GM10266 (cell line): ENCODE measurements around the gene TUBB.
A peak's percentile ranks its signal among the peaks of the same experiment; 100 is the strongest.
"Not testable (repeated sequence)": the region's sequence is repeated elsewhere in the genome, so short reads cannot be mapped to it uniquely, and the experiment has no call there.

Experiments used
- DNase-seq: peaks from one replicate; pipeline ENCODE4 v3.0.0; 2012; ENCODE audit errors: extremely low spot score
- TF ChIP-seq, protein P1 (sequence below): IDR thresholded peaks from 2 replicates; pipeline ENCODE4 v1.5.1; 2012; ENCODE audit warnings: mild to moderate bottlenecking, low read depth; ENCODE audit not compliant: control insufficient read depth, insufficient read depth; ENCODE audit errors: missing control alignments

Gene TUBB

DNA sequence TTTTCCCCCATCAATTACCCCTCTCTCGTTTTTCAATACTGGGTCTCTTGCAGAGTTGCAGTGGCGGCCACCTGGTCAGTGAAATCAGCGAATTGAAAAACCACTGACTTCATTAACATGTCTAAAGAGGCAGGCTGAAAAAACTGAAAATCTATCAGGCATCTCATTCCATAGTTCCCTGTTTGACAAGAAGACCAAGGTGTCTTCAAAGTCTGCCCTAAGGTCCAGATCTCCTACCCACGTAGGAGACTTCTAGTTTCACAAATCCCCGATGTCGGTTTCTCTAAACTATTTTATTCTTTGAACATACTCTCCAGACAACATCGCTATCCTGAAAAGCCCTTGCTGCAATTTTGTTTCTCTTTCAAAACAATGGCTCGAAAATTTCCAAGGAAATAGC is 796 bp upstream of the TUBB start:
- TF ChIP-seq, protein P1, sequence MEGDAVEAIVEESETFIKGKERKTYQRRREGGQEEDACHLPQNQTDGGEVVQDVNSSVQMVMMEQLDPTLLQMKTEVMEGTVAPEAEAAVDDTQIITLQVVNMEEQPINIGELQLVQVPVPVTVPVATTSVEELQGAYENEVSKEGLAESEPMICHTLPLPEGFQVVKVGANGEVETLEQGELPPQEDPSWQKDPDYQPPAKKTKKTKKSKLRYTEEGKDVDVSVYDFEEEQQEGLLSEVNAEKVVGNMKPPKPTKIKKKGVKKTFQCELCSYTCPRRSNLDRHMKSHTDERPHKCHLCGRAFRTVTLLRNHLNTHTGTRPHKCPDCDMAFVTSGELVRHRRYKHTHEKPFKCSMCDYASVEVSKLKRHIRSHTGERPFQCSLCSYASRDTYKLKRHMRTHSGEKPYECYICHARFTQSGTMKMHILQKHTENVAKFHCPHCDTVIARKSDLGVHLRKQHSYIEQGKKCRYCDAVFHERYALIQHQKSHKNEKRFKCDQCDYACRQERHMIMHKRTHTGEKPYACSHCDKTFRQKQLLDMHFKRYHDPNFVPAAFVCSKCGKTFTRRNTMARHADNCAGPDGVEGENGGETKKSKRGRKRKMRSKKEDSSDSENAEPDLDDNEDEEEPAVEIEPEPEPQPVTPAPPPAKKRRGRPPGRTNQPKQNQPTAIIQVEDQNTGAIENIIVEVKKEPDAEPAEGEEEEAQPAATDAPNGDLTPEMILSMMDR, result no peak
- no peak for DNase-seq

DNA sequence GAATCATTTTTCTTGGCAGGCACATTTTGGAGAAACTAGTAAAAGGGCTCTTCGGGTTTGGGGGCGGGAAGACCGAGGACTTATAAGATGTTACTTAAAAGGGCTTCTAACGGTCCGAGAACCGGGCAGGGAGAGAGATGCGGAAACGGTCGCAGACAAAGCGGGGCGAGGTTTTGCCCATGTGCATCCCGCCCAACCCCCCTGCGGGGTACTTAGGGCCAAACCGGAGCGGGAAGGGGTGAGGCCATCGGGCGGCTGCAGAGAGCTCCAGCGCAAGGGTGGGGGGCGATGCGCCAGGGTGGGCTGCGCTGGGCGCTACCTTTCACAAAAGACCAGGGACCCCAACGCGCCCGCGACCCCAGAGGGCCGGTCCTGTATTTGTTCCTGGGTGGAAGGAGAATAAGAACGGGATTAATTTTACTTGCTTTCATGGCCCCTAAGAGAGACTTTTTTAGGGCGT is 616 bp downstream of the TUBB start:
- DNase-seq, result peak; percentile 53
- TF ChIP-seq, protein P1, result no peak

DNA sequence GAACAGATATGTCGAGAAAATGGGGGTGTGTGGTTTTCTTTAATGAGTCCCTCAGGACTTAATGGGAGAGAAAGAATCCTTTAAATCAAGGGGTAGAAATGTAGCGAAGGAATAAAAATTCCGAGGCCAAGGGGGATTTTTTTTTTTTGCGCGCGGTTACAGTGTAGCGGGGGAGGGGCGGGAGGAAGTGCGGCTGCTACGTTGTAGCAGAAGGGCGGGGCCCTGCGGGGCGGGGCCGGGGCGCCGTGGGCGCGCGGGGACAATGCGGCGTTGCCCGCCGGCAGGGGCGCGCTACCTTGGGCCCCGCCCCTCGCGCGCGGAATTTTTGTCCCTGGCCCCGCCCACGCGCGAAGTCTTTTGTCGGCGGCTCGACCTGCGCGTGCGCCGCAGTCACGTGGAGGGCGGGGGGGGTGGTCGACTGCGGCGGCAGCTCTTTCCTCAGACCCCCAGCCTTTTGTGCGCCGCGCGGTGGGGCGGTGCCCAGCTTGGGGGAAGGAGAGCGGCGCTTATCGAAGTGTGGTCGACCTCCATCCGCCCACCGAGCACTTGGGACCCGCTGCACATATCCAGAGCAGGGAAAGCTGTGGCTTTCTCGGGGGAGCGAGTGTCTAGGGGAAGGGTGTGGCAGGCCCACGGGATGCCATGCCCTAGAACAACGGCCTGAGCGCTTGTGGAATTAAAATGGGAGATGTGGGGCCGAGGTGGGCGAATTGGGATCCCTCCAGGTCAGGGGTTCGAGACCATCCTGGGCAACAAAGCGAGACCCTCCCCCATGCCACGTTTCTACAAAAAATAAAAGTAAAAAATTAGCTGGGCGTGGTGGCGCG is 1.3 kb downstream of the TUBB start:
- TF ChIP-seq, protein P1, result peak; percentile 30
- peak; percentile 91 for DNase-seq

DNA sequence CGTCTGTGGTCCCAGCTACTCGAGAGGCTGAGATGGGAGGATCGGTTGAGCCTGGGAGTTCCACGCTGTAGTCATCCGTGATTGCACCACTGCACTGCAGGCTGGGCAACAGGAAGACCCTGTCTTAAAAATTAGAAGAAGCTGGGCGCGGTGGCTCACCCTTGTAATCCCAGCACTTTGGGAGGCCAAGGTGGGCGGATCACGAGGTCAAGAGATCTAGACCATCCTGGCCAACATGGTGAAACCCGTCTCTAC is 1.8 kb downstream of the TUBB start:
- DNase-seq, result not testable (repeated sequence)

DNA sequence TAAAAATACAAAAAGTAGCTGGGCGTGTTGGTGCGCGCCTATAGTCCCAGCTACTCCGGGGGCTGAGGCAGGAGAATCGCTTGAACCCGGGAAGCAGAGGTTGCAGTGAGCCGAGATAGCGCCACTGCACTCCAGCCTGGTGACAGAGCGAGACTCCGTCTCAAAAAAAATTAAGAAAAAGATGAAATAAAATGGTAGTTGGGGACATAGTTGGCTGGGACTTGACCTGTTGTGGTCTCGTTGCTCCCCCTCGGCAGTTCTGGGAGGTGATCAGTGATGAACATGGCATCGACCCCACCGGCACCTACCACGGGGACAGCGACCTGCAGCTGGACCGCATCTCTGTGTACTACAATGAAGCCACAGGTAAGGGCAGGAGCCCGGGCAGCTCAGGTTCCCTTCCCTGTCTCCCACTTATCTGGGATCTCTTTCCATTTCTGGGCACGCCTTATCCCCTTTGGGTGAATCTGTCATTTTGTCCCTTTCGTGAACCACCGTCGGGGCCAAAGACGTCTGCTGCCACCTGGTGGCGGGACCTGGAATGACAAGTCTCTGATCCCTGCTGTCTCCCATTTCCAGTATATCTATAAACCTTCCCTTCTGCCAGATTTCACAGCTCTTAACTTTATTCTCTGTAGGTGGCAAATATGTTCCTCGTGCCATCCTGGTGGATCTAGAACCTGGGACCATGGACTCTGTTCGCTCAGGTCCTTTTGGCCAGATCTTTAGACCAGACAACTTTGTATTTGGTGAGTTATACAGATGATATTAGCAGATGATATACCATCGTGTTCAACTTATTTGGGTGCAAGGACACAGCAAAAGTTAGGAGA is 2.3 kb downstream of the TUBB start:
- peak; percentile 69 for DNase-seq
- TF ChIP-seq, protein P1, result peak; percentile 96

DNA sequence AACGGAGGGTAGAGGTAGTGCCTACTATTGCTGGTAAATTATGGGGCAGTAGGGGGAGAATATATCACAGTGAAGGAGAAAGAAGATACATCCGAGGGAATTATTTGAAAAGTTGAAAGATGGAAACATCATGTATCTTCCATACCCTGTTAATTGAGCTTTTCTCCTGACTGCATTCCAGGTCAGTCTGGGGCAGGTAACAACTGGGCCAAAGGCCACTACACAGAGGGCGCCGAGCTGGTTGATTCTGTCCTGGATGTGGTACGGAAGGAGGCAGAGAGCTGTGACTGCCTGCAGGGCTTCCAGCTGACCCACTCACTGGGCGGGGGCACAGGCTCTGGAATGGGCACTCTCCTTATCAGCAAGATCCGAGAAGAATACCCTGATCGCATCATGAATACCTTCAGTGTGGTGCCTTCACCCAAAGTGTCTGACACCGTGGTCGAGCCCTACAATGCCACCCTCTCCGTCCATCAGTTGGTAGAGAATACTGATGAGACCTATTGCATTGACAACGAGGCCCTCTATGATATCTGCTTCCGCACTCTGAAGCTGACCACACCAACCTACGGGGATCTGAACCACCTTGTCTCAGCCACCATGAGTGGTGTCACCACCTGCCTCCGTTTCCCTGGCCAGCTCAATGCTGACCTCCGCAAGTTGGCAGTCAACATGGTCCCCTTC is 3.1 kb downstream of the TUBB start:
- not testable (repeated sequence) for DNase-seq

DNA sequence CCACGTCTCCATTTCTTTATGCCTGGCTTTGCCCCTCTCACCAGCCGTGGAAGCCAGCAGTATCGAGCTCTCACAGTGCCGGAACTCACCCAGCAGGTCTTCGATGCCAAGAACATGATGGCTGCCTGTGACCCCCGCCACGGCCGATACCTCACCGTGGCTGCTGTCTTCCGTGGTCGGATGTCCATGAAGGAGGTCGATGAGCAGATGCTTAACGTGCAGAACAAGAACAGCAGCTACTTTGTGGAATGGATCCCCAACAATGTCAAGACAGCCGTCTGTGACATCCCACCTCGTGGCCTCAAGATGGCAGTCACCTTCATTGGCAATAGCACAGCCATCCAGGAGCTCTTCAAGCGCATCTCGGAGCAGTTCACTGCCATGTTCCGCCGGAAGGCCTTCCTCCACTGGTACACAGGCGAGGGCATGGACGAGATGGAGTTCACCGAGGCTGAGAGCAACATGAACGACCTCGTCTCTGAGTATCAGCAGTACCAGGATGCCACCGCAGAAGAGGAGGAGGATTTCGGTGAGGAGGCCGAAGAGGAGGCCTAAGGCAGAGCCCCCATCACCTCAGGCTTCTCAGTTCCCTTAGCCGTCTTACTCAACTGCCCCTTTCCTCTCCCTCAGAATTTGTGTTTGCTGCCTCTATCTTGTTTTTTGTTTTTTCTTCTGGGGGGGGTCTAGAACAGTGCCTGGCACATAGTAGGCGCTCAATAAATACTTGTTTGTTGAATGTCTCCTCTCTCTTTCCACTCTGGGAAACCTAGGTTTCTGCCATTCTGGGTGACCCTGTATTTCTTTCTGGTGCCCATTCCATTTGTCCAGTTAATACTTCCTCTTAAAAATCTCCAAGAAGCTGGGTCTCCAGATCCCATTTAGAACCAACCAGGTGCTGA is 3.9 kb downstream of the TUBB start:
- DNase-seq, result not testable (repeated sequence)

DNA sequence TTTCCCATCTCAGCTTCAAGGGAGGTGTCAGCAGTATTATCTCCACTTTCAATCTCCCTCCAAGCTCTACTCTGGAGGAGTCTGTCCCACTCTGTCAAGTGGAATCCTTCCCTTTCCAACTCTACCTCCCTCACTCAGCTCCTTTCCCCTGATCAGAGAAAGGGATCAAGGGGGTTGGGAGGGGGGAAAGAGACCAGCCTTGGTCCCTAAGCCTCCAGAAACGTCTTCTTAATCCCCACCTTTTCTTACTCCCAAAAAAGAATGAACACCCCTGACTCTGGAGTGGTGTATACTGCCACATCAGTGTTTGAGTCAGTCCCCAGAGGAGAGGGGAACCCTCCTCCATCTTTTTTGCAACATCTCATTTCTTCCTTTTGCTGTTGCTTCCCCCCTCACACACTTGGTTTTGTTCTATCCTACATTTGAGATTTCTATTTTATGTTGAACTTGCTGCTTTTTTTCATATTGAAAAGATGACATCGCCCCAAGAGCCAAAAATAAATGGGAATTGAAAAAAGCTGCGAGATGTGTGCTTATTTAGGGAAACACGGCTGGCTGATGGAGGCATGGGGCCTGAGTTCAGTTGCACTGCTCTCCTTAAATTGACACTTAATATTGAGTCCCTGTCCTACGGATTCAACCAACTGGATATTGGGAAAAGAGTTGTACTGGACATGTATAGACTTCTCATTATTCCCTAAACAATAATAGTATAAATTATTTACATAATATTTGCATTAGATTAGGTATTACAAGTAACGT is 4.9 kb downstream of the TUBB start:
- TF ChIP-seq, protein P1, result no peak
- DNase-seq, result no peak
